Caki2 (cell line): Measurements from ENCODE around the gene GNG5. TPM values are rescaled to one million over a fixed set of nuclear protein-coding genes. Genes with fewer than 3 reads are reported as not detected.
"Not testable (repeated sequence)": the region's sequence is repeated elsewhere in the genome, so short reads cannot be mapped to it uniquely, and the experiment has no call there.

Experiments
- DNase-seq: peaks from one replicate; pipeline ENCODE4 v3.0.0-alpha.2; 2015; ENCODE audit warnings: low read depth
- in situ Hi-C: cut with HindIII; loops from 2 replicates; pipeline ENCODE4 v1.10.0; 2016; ENCODE audit warnings: low sequenced_read_pairs, low pct_unique_long_range_greater_than_20kb, mixed read lengths
- total RNA-seq: library from RNA; depleted of rRNA; stranded (reverse); fragments of >200 nt; shearing (Covaris generic); gene quantifications from 2 replicates; pipeline ENCODE4 v1.2.3, GENCODE V29; 2014; ENCODE audit warnings: low replicate concordance; rRNA removed

The GNG5 gene
- 81.2 and 90.2 TPM in 2 replicates for total RNA-seq

GRCh38 chr1:84506002-84506728, at the start of gene GNG5, which contains the start of gene SPATA1:
GNG5 (minus strand) TSS chr1:84506581; CDS start chr1:84506091, 490 bp downstream.
SPATA1 (plus strand) TSS chr1:84506386; CDS start chr1:84516360, 9,974 bp downstream.
- in situ Hi-C loops = no loop called here
- DNase-seq = peak; percentile 96

GRCh38 chr1:84550826-84551225, 44.4 kb upstream of the GNG5 start:
- in situ Hi-C loops = no loop called here
- DNase-seq = no peak

- in situ Hi-C loops = no loop called here
- DNase-seq = no peak
These were observed 35.3 kb upstream of the GNG5 start for GRCh38 chr1:84541679-84542078.

- in situ Hi-C loops = no loop called here
- DNase-seq = no peak
These were observed 34.4 kb upstream of the GNG5 start for GRCh38 chr1:84540759-84541158.

- no peak for DNase-seq
These were observed 33.6 kb upstream of the GNG5 start for GRCh38 chr1:84539972-84540371.

GRCh38 chr1:84538599-84538998, 32.2 kb upstream of the GNG5 start:
- no peak for DNase-seq
- in situ Hi-C loops = no loop called here

More at GRCh38 chr1:84539972-84540371, 33.6 kb upstream of the GNG5 start:
- in situ Hi-C loops = no loop called here

- no peak for DNase-seq
- in situ Hi-C loops = no loop called here
These were observed 19.4 kb upstream of the GNG5 start for GRCh38 chr1:84525779-84526178.

GRCh38 chr1:84524590-84524989, 18.2 kb upstream of the GNG5 start:
- in situ Hi-C loops = no loop called here
- no peak for DNase-seq

- in situ Hi-C loops = no loop called here
- no peak for DNase-seq
These were observed 4.3 kb upstream of the GNG5 start for GRCh38 chr1:84510668-84511067.

GRCh38 chr1:84510165-84510564, 3.8 kb upstream of the GNG5 start:
- in situ Hi-C loops = no loop called here
- DNase-seq = no peak

GRCh38 chr1:84509029-84509428, 2.6 kb upstream of the GNG5 start:
- in situ Hi-C loops = no loop called here
- DNase-seq = no peak

- no peak for DNase-seq
- in situ Hi-C loops = no loop called here
These were observed 2.1 kb upstream of the GNG5 start for GRCh38 chr1:84508510-84508909.

GRCh38 chr1:84507887-84508286, 1.5 kb upstream of the GNG5 start:
- in situ Hi-C loops, DNase-seq: not testable (repeated sequence)

GRCh38 chr1:84506729-84507453, 510 bp upstream of the GNG5 start:
- in situ Hi-C loops = no loop called here
- no peak for DNase-seq

- DNase-seq = peak; percentile 57
- in situ Hi-C loops = no loop called here
These were observed 834 bp downstream of the GNG5 start for GRCh38 chr1:84505493-84506001.

GRCh38 chr1:84504580-84505492, 1.5 kb downstream of the GNG5 start:
- in situ Hi-C loops = no loop called here
- DNase-seq = no peak

GRCh38 chr1:84502927-84503326, 3.5 kb downstream of the GNG5 start:
- in situ Hi-C loops = no loop called here
- no peak for DNase-seq

- in situ Hi-C loops = no loop called here
- DNase-seq = no peak
These were observed 8.6 kb downstream of the GNG5 start for GRCh38 chr1:84497631-84498275.
